B cell (primary cell): ENCODE measurements around the gene SIK3. TPM values are rescaled to one million over a fixed set of nuclear protein-coding genes. Genes with fewer than 3 reads are reported as not detected.
"Not testable (repeated sequence)": the region's sequence is repeated elsewhere in the genome, so short reads cannot be mapped to it uniquely, and the experiment has no call there.

ENCODE experiments used
- ATAC-seq: fragments of 200-7000 bp; cut with Tn5 transposase; one replicate; pipeline ENCODE4 v1.10.0; 2021; ENCODE audit warnings: low read depth, mild to moderate bottlenecking, moderate number of reproducible peaks, moderate library complexity
- CTCF ChIA-PET: fragments of 350-600 bp; sonication (Branson Sonifier 250); formaldehyde crosslinking; loops from one replicate; lab custom pipeline; 2021; ENCODE audit warnings: antibody characterized with exemption, inconsistent platforms; lab: Charles Lee
- POLR2A ChIA-PET: fragments of 350-600 bp; sonication (Branson Sonifier 250); formaldehyde crosslinking; loops from one replicate; lab custom pipeline; 2021; ENCODE audit warnings: antibody characterized with exemption; lab: Charles Lee
- DNase-seq: peaks from one replicate; pipeline ENCODE4 v3.0.0; 2013
- H2AFZ ChIP-seq: 2 replicates; pipeline ENCODE4 v1.6.1; 2012; ENCODE audit warnings: mild to moderate bottlenecking, low read depth, low read length; ENCODE audit not compliant: insufficient read depth, poor library complexity, severe bottlenecking
- H3K27ac ChIP-seq, 2 donors: 1 replicate in 1 of 2; 2 replicates in 1 of 2; pipeline ENCODE4 v1.5.1; 2012 to 2013; ENCODE audit warnings: low read length in 2 of 2, mild to moderate bottlenecking in 2 of 2, moderate library complexity in 1 of 2
- H3K27me3 ChIP-seq, 4 experiments: fragments of 200-600 bp in 1 of 4; sonication (generic) in 1 of 4; replicated peaks in 1 of 4; 1 replicate in 2 of 4; 2 replicates in 2 of 4; pipeline versions ENCODE4 v1.6.1 to v1.7.0; 2013 to 2016; ENCODE audit warnings: low read length in 3 of 4, mild to moderate bottlenecking in 2 of 4, mixed read lengths in 1 of 4, moderate library complexity in 1 of 4; ENCODE audit not compliant: insufficient read depth in 4 of 4, control insufficient read depth in 3 of 4; ENCODE audit errors: control extremely low read depth in 1 of 4
- H3K36me3 ChIP-seq, 2 experiments: replicated peaks in 1 of 2; 1 replicate in 1 of 2; 2 replicates in 1 of 2; pipeline versions ENCODE4 v1.6.1 to v1.7.1; 2013; ENCODE audit warnings: low read length in 1 of 2; ENCODE audit not compliant: insufficient read depth in 2 of 2, control insufficient read depth in 1 of 2; ENCODE audit errors: control extremely low read depth in 1 of 2, extremely low read depth in 1 of 2
- H3K4me1 ChIP-seq, 2 donors: fragments of 200-600 bp in 1 of 2; sonication (generic) in 1 of 2; 1 replicate in 1 of 2; 2 replicates in 1 of 2; pipeline versions ENCODE4 v1.5.1 to v1.6.1; 2013 to 2017; ENCODE audit warnings: low read length in 2 of 2; ENCODE audit not compliant: control insufficient read depth in 2 of 2, insufficient read depth in 2 of 2
- H3K4me2 ChIP-seq: replicated peaks from 2 replicates; pipeline ENCODE3; 2012; ENCODE audit warnings: mild to moderate bottlenecking, low read depth, low read length; ENCODE audit not compliant: poor library complexity, severe bottlenecking
- H3K4me3 ChIP-seq, 5 experiments: fragments of 200-600 bp in 1 of 5; sonication (generic) in 1 of 5; 1 replicate in 3 of 5; 2 replicates in 2 of 5; pipeline versions ENCODE4 v1.5.1 to v1.7.0; 2011 to 2016; ENCODE audit warnings: low read length in 4 of 5, mild to moderate bottlenecking in 4 of 5, low read depth in 2 of 5, control low read depth in 1 of 5, moderate library complexity in 1 of 5; ENCODE audit not compliant: insufficient read depth in 1 of 5; ENCODE audit errors: control extremely low read depth in 1 of 5, extremely low read depth in 1 of 5
- H3K79me2 ChIP-seq: fragments of 200-600 bp; sonication (generic); one replicate; pipeline ENCODE4 v1.6.0; 2016; ENCODE audit warnings: low read length; ENCODE audit not compliant: control insufficient read depth, insufficient read depth
- H3K9ac ChIP-seq: fragments of 200-600 bp; sonication (generic); 2 replicates; pipeline ENCODE4 v1.6.1; 2017; ENCODE audit warnings: mild to moderate bottlenecking, low read length, moderate library complexity
- H3K9me3 ChIP-seq, 3 donors: one replicate each; pipeline versions ENCODE4 v1.6.1 to v1.7.1; 2013; ENCODE audit warnings: low read length in 2 of 3; ENCODE audit not compliant: control insufficient read depth in 2 of 3, insufficient read depth in 1 of 3; ENCODE audit errors: control extremely low read depth in 1 of 3
- H4K20me1 ChIP-seq: 2 replicates; pipeline ENCODE4 v1.6.0; 2012; ENCODE audit warnings: mild to moderate bottlenecking, low read length; ENCODE audit not compliant: insufficient read depth, control insufficient read depth, poor library complexity, severe bottlenecking
- H3K27ac Mint-ChIP-seq: one replicate; pipeline ENCODE4 v1.8.0; 2021; ENCODE audit warnings: mixed read lengths
- H3K27me3 Mint-ChIP-seq: one replicate; pipeline ENCODE4 v1.8.0; 2021; ENCODE audit warnings: mixed read lengths
- H3K4me1 Mint-ChIP-seq: one replicate; pipeline ENCODE4 v1.8.0; 2021; ENCODE audit warnings: mixed read lengths
- H3K4me3 Mint-ChIP-seq: one replicate; pipeline ENCODE4 v1.8.0; 2021; ENCODE audit warnings: mixed read lengths
- H3K9me3 Mint-ChIP-seq: one replicate; pipeline ENCODE4 v1.8.0; 2022; ENCODE audit warnings: mixed read lengths; ENCODE audit not compliant: insufficient read depth
- CTCF ChIP-seq: fragments of 200-600 bp; IDR thresholded peaks from one replicate; pipeline ENCODE4 v1.8.0; 2022; ENCODE audit warnings: antibody characterized with exemption, mild to moderate bottlenecking
- EZH2 ChIP-seq: IDR thresholded peaks from 2 replicates; pipeline ENCODE4 v1.6.1; 2012; ENCODE audit warnings: borderline replicate concordance, low read depth, mild to moderate bottlenecking, moderate library complexity, low read length; ENCODE audit not compliant: insufficient read depth, poor library complexity, severe bottlenecking
- WGBS: methylation state at CpG from one replicate; pipeline ENCODE4 v1.1.5; 2013; ENCODE audit warnings: missing lambda C conversion rate; ENCODE audit not compliant: insufficient coverage; 5-methylcytosine and 5-hydroxymethylcytosine counted together
- intact Hi-C: fragments of 100-400 bp; cut with micrococcal nuclease; formaldehyde crosslinking; loops from one replicate; pipeline ENCODE4 v1.10.0; 2022
- polyA plus RNA-seq: library from polyadenylated mRNA; depleted of rRNA; stranded (reverse); fragments of >200 nt; gene quantifications from 2 replicates; pipeline ENCODE4 v1.2.3, GENCODE V29; 2012
- total RNA-seq, 2 donors: library from RNA; stranded (reverse); fragments of 120-200 nt in 1 of 2; gene quantifications; 1 replicate in 1 of 2; 2 replicates in 1 of 2; pipeline versions ENCODE4 v1.2.3 to v1.2.4, GENCODE V29; 2013 to 2022

The SIK3 gene
- total and polyA plus RNA-seq, 2 donors (not counting 1 experiment from before 2014, with no cell fraction given), result 36.5 to 180 TPM

DNA sequence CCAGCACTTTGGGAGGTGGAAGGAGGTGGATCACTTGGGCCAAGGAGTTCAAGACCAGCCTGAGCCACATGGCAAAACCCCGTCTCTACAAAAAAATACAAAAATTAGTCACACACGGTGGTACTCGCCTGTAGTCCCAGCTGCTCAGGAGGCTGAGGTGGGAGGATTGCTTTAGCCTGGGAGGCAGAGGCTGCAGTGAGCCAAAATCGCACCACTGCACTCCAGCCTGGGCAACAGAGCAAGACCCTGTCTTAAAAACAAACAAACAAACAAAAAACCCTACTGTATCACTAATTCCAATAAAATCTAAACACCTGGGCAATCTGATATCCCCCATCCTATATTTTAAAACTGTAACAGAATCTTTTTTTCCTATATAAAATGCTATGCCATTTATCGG lies 51.6 kb downstream of the SIK3 start:
- H3K27ac ChIP-seq, H2AFZ ChIP-seq, DNase-seq, POLR2A ChIA-PET, H3K27ac Mint-ChIP-seq, H3K36me3 ChIP-seq, H3K9me3 Mint-ChIP-seq, ATAC-seq, H3K4me3 Mint-ChIP-seq, H3K9me3 ChIP-seq, H3K4me2 ChIP-seq, CTCF ChIA-PET, H3K4me3 ChIP-seq, H3K27me3 Mint-ChIP-seq, intact Hi-C loops, H3K27me3 ChIP-seq, H3K9ac ChIP-seq: not testable (repeated sequence)
- H3K79me2 ChIP-seq, result peaks cover 96% of the 10 kb centered on the region
- WGBS, result no CpG with 5 or more reads among the region's 5 CpGs
- peaks cover 57% of the 10 kb centered on the region for H3K4me1 Mint-ChIP-seq
- H3K4me1 ChIP-seq, result peaks cover 6 to 22% of the 10 kb centered on the region in 2 donors
- peaks cover 64% of the 10 kb centered on the region for H4K20me1 ChIP-seq

- Histone ChIP-seq H3K4me3 (no peak overlapping the region), H3K4me1 (peaks cover 6 to 25% of the 10 kb centered on the region in 2 donors), H4K20me1 (peaks cover 64% of the 10 kb centered on the region), H3K36me3 (peaks cover 2 to 4% of the 10 kb centered on the region in 2 experiments), H3K27me3 (no peaks in the 10 kb centered on the region), H2AFZ (no peak overlapping the region), H3K9me3 (no peaks in the 10 kb centered on the region), H3K9ac (no peak overlapping the region), H3K79me2 (peaks cover 96% of the 10 kb centered on the region), H3K4me2 (no peak overlapping the region), H3K27ac (no peak overlapping the region)
- H3K9me3 Mint-ChIP-seq, result no peaks in the 10 kb centered on the region
- no peaks in the 10 kb centered on the region for H3K27me3 Mint-ChIP-seq
- ChIA-PET CTCF (no interaction called here), POLR2A (no interaction called here)
- no CpG with 5 or more reads among the region's 1 CpG for WGBS
- DNase-seq (no peak), ATAC-seq (no peak)
- H3K4me1 Mint-ChIP-seq, result peaks cover 63% of the 10 kb centered on the region
- intact Hi-C loops, result no loop called here
- TF ChIP-seq EZH2 (no peak), CTCF (no peak)
- no peak overlapping the region for H3K4me3 Mint-ChIP-seq
- H3K27ac Mint-ChIP-seq, result no peak overlapping the region
Observed at GRCh38 chr11:117045956-117046355, 52.3 kb downstream of the SIK3 start.
